Measurements from ENCODE around the gene ANKRD11. TPM values are rescaled to one million over a fixed set of nuclear protein-coding genes. Genes with fewer than 3 reads are reported as not detected.

ANKRD11 gene
- total RNA-seq, 1 donor from 2014 or later, result 164 TPM

- Mint-ChIP-seq H3K27me3 (ENCODE audit: low read depth) (peaks cover 3% of the 10 kb centered on the region), H3K4me3 (no peak overlapping the region), H3K36me3 (ENCODE audit: low read depth) (no peaks in the 10 kb centered on the region), H3K4me1 (peaks cover 74% of the 10 kb centered on the region), H3K27ac (ENCODE audit: unreplicated experiment) (peak overlapping the region; percentile 88), H3K9me3 (no peaks in the 10 kb centered on the region)
- TF ChIP-seq CTCF (conservative IDR thresholded peaks at IDR 0.05), result no peak
- DNase-seq (ENCODE audit: low read depth, low spot score), result no peak
These were observed 172.5 kb downstream of the ANKRD11 start for GRCh38 chr16:89317729-89318429.

GRCh38 chr16:89317101-89317671 is 173.2 kb downstream of the ANKRD11 start:
- H3K27ac Mint-ChIP-seq (ENCODE audit: unreplicated experiment), result no peak overlapping the region
- peaks cover 67% of the 10 kb centered on the region for H3K4me1 Mint-ChIP-seq

GRCh38 chr16:89316701-89317100 is 173.7 kb downstream of the ANKRD11 start:
- no peaks in the 10 kb centered on the region for H3K9me3 Mint-ChIP-seq
- H3K27ac Mint-ChIP-seq (ENCODE audit: unreplicated experiment), result no peak overlapping the region
- TF ChIP-seq CTCF (conservative IDR thresholded peaks at IDR 0.05), result no peak
- no peaks in the 10 kb centered on the region for H3K27me3 Mint-ChIP-seq (ENCODE audit: low read depth)
- H3K4me3 Mint-ChIP-seq, result peak overlapping the region; percentile 38
- peaks cover 62% of the 10 kb centered on the region for H3K4me1 Mint-ChIP-seq
- DNase-seq (ENCODE audit: low read depth, low spot score), result no peak
- peaks cover 3% of the 10 kb centered on the region for H3K36me3 Mint-ChIP-seq (ENCODE audit: low read depth)

More at GRCh38 chr16:89317101-89317671, 173.2 kb downstream of the ANKRD11 start:
- no peak overlapping the region for H3K4me3 Mint-ChIP-seq
- peaks cover 1% of the 10 kb centered on the region for H3K27me3 Mint-ChIP-seq (ENCODE audit: low read depth)
- no peaks in the 10 kb centered on the region for H3K9me3 Mint-ChIP-seq
- no peaks in the 10 kb centered on the region for H3K36me3 Mint-ChIP-seq (ENCODE audit: low read depth)
- no peak for DNase-seq (ENCODE audit: low read depth, low spot score)
- no peak for TF ChIP-seq CTCF (conservative IDR thresholded peaks at IDR 0.05)

- peaks cover 57% of the 10 kb centered on the region for H3K4me1 Mint-ChIP-seq
- TF ChIP-seq CTCF (conservative IDR thresholded peaks at IDR 0.05), result no peak
- H3K27ac Mint-ChIP-seq (ENCODE audit: unreplicated experiment), result peak overlapping the region; percentile 57
- H3K36me3 Mint-ChIP-seq (ENCODE audit: low read depth), result peaks cover 6% of the 10 kb centered on the region
- no peak for DNase-seq (ENCODE audit: low read depth, low spot score)
- H3K4me3 Mint-ChIP-seq, result no peak overlapping the region
- no peaks in the 10 kb centered on the region for H3K9me3 Mint-ChIP-seq
- H3K27me3 Mint-ChIP-seq (ENCODE audit: low read depth), result no peaks in the 10 kb centered on the region
These were observed 174.4 kb downstream of the ANKRD11 start for GRCh38 chr16:89315791-89316581.

- no peak for DNase-seq (ENCODE audit: low read depth, low spot score)
- H3K4me1 Mint-ChIP-seq, result peaks cover 50% of the 10 kb centered on the region
- no peaks in the 10 kb centered on the region for H3K27me3 Mint-ChIP-seq (ENCODE audit: low read depth)
- no peak for TF ChIP-seq CTCF (conservative IDR thresholded peaks at IDR 0.05)
- no peak overlapping the region for H3K4me3 Mint-ChIP-seq
- H3K9me3 Mint-ChIP-seq, result no peaks in the 10 kb centered on the region
- peaks cover 6% of the 10 kb centered on the region for H3K36me3 Mint-ChIP-seq (ENCODE audit: low read depth)
- no peak overlapping the region for H3K27ac Mint-ChIP-seq (ENCODE audit: unreplicated experiment)
These were observed 175.1 kb downstream of the ANKRD11 start for GRCh38 chr16:89315271-89315670.
